HG03342 (cell line): ENCODE measurements around the gene NHLRC2.

Experiments used
- ATAC-seq: cut with Tn5 transposase; IDR thresholded peaks from one replicate; pipeline ENCODE4 v1.9.1; 2021; ENCODE audit warnings: mild to moderate bottlenecking, moderate library complexity; ENCODE audit not compliant: unreplicated experiment

NHLRC2 gene

DNA sequence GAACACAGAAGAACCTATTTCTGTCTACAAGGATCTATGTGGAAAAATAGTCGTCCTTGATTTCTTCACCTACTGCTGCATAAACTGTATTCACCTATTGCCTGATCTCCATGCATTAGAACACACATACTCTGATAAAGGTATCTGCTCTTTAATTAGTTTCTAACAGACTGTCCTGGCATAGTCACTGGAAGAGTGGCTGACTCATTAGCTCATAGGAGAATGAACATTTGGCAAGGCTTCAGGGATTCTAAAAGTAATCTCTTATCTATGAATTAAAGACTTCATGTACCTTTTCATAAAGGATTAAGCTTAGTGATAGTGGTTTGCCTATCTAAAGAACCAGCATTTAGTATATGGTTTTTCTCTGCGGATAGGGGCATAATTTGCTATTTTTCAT, 4.1 kb downstream of the NHLRC2 start:
- no peak for ATAC-seq

DNA sequence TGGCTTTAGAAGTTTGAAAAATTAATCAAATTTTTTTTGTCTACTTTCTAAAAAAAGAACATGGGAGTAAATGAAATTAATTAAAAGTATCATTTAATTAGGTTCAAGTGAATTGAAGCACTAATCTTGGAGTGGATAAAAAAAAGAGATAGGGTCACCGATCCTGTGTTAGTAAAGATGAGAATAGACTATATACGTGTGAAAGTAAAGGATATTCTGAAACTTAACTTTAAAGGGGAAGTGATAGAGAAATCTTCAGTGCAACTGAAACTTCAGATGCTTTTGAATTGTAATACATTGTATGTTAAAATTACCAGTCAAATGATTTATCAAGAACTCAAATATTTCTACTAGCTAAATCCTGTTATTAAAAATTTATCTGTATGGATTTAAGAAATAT, 4.8 kb downstream of the NHLRC2 start:
- peak; percentile 48 for ATAC-seq

DNA sequence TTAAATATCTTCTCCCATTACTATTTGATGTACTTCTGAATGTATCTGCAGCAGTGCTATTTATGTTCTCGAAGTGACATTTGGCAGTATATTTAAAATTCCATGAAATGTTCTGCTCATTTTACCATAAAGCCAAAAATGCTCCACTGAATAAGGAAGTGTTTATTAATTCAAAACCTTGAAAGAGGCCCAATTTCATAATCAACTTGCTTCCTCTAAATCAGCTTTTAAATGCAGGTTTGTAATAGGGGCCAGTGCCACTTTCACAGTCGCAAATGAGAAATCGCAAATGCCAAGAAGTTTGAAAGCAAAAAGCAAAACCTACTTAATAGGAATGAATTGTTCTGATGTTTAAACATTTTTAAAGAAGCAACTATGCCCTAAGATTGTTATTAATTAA, 11.4 kb downstream of the NHLRC2 start:
- no peak for ATAC-seq

DNA sequence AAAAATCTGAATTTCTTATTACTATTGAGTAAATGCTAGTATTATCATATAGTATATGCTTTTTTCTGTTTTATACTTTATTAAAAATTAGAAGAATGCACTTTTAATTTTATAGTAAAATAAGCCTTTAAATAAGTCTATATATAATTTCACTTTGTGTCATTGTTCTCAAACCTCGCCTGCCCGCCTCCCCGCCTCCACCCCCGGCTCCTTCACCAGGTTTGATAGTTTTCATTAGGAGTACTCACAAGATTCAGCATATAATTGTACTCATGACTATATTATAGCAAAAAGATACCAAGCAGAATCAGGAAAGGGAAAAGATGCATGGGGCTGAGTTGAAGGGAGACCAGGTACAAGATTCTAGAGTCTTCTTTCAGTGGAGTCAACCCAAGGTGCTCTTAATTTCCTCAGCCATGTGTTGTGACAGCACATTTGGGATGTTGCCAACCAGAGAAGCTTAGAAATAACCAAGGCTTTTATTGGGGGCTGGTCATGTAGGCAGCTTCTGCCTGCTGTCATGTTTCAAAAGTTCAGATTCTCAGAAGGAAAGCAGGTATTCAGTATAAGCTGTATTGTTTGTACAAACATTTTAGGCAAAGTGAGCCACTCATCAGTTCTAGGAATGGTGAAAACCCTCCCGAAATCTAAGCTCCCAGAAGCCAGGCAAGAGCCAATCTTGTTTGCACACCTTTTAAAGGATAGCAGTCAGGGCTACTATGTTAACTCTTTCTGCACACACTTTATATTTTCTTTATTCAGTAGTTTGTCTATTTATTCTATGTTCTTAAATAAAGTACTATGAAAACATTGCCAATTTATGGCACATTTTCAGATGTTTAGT, 12.3 kb downstream of the NHLRC2 start:
- ATAC-seq, result no peak

DNA sequence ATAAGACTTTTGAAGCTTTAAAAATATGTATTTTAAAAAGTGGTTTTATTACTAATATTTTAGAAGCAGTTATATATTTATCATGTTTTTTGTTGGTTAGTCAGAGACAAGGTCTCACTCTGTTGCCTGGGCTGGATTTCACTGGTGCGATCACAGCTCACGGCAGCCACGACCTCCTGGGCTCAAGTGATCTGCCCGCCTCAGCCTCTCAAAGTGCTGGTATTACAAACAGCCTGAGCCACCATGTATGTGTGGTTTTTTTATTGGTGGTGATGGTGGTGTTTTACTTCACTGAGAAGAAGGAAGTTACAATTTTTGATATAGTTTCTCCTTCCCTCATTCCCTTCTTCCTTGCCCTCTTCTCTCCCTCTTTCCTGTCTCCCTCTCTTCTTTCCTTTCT, 13.4 kb downstream of the NHLRC2 start:
- ATAC-seq, result no peak

DNA sequence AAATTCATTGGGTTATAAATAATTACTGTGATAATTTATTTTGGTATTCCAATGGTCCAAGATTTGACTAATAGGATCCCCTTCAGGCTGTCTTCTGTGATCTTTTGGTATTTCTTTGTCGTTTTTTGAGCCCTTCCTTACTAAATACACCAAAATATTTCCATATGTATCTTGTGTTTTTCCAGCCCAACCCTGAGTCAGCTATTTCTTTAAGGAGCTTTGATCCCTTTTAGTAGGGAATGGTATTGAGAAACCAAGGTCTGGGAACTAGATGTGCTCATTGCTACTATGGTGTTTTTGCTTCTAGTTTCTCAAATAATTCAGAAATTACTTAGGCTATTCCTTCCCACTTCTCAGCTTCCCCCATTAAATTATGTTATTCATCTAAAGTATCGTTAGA, 15.3 kb downstream of the NHLRC2 start:
- no peak for ATAC-seq

DNA sequence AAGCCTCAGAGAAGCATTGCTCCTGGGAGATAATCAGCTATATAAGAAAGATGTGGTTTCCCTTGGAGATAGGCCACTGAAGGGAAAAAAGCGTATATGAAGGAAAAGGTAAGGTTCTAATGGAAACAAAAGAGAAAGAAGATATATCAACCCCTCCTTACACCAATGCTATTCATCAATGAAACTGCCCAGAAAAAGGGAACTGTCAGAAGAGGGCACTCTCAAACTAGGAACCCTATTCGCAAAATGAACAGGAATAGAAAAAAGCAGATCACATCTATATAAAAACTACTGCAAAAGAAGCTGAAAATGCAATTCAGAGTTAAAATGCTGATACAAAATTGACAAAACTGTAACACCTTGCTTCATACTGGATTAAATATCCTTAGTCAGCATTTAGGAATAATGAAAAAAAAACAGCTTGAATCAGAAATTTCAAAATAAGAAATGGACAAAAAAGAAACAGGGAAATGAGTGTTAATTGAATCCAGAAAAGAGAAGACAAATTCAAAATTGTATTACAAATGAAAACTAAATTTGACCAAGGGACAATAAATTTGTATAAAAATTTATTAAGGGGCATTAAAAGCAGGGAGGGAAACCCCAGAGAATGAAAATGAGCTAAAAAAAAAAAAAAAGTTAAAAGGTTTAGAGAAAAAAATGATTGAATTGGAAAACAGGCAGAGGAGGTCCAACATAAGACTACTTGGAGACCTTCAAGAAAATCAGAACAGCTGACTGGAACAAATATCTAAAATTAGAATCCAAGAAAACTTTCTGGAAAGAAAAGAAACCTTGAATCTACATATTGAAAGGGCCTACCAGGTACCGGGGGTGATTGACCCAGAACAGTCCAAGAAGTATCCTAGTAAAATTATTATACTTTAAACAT, 17.9 kb downstream of the NHLRC2 start:
- ATAC-seq, result no peak

DNA sequence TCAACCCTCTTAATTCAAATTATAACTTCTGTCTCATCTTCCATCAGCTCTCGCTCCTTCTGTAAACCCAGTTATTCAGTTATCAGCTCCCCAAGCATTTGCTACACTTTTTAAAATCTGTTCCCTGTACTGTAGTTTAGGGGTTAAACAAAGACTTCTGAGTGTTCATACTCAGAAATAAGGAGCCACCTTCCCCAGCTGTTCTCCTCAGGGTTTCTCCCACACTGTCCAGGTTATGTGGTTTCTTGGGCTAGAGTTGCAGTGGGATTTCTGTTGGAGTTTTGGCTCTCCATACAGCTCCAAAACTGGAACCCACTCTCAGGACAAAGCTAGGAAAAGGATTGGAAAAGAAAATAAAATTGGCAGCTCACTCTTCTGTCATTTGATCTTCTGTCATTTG, 20.8 kb downstream of the NHLRC2 start:
- no peak for ATAC-seq

DNA sequence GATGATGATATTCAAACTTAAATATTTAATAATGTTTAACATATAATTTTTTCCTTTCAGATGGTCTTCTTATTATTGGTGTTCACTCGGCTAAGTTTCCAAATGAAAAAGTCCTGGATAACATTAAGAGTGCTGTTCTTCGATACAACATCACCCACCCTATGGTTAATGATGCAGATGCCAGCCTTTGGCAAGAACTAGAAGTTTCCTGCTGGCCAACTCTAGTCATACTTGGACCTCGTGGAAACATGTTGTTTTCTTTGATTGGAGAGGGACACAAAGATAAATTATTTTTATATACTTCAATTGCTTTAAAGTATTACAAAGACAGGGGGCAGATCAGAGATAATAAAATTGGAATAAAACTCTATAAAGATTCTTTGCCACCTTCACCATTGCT, 22.0 kb downstream of the NHLRC2 start:
- no peak for ATAC-seq

DNA sequence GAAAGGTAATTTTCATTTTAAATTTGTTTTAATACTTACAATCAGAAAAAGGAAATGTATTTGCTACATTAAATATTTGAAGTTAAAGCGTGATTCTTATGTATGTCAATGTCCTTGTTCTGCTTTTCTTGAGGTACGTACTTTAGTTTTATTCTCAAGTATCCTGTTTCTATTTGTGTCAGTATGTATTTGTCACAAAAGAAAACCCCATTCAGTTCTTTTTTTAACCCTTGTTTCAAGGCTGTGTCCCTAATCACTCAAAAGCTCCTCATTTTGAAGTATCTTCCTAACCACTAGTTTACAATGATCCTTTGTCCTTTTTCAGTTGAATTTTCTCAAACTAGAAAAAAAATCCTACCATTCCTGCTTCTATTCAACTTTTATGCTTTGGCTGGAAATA, 25.2 kb downstream of the NHLRC2 start:
- peak; percentile 81 for ATAC-seq

DNA sequence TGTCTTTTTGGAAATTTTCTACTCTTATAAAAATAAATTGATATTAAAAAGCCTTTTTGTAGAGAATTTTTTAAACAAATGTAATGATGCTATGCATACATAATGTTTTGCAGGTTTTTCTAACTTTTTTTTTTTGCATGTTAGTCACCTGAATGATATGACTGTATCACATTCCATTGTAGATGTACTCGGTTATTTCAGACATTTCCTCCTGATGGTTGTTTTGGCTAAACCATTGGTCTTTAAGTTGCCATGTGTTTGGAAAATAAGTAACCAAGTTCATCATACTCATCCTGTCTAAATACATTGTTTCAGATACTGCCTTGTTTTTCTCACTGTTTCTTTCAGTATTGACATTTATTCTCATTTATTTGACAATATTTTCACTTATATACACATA, 25.8 kb downstream of the NHLRC2 start:
- ATAC-seq, result peak; percentile 32

DNA sequence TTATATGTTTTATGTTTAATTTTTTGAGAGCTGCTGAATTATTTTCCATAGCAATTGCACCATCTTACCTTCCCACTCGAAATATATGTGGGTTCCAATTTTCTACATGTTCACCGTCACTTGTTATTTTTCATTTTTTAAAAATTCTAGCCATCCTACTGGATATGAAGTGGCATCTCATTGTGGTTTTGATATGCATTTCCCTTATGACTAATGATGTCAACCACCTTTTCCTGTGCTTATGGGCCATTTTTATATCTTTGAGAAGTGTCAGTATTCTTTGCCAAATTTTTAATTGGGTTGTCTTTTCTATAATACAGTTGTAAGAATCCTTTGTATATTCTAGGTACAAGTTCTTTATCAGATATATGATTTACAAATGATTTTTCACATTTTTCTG, 27.8 kb downstream of the NHLRC2 start:
- no peak for ATAC-seq

DNA sequence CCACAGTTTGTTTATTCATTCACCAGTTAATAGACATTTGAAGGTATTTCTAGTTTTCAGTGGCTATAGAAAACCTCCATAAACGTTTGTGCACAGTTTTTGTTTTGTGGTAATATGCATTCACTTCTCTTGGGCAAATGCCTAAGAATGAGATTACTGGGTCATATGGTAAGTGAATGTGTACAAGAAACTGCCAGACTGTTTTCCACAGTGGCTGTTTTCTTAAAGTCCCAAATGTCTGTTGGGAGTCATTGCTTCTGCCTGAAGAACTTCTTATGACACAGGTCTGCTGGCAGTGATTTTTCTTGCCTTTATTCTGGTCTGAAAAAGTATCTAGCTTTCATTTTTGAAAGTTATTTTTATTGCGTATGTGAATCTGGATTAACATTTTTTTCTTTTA, 35.5 kb downstream of the NHLRC2 start:
- no peak for ATAC-seq

DNA sequence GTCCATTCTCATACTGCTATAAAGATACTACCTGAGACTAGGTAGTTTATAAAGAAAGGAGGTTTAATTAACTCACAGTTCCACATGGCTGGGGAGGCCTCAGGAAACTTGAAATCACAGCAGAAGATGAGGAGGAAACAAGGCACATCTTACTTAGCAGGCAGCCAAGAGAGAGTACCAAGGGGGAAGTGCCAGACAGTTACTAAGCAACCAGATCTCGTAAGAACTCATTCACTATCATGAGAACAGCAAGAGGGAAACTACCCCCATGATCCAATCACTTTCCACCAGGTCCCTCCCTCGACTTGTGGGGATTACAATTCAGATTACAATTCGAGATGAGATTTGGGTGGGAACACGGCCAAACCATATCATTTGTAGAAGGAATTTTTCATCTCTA, 36.3 kb downstream of the NHLRC2 start:
- no peak for ATAC-seq

DNA sequence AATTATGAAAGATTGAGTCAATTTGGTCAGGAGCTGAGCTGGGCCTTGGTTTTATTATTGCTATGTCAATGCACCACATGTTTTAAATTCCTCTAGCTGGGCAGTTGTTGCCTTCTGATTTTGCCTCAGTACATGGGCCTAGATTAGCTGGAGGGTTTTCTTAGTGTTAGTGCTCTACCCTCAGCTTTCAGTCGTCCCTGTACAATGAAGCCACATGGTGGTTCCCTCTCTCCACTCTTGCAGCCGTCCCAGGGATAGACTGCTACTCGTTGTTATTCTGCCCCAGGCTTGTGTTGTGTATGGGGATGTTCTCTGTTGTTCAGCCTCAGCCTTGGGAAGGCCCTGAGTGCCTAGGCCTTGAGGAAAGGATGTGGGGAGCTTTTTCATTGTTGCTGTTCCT, 37.0 kb downstream of the NHLRC2 start:
- no peak for ATAC-seq

DNA sequence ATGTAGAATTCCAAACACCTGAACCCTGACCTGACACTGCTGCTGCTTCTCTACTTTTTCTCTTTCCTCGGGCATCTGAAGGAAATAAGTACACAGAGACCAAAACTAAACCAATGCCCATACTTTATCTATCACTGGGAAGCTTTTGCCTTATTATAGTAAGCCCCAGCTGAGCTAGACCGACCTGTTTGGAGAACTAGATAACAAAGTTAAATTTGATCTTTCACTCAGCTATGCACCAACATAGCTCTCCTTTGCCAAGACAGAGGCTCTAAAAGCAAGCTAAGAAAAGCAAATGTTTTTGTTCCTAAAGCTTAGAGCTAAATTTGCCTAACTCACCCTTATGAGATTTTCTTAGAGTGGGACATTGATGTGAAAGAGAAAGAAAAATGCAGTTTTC, 39.1 kb downstream of the NHLRC2 start:
- ATAC-seq, result no peak

DNA sequence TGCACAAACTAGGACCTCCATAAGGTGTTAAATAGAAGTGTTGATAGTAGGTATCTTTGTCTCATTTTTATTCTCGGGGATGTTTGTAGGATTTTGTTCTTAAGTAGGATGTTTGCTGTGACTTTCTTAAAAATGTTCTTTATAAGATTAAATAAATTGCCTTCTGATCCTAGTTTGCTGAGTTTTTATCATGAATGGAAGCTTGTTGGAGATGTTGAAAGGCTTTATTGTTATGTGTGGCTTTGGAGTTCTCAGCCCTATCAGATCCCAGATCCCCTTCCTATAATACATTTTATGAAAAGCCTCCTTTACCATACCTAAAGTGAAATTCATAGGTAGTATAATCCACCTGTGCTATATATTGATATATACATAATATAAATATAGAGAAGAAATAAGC, 40.1 kb downstream of the NHLRC2 start:
- ATAC-seq, result no peak

DNA sequence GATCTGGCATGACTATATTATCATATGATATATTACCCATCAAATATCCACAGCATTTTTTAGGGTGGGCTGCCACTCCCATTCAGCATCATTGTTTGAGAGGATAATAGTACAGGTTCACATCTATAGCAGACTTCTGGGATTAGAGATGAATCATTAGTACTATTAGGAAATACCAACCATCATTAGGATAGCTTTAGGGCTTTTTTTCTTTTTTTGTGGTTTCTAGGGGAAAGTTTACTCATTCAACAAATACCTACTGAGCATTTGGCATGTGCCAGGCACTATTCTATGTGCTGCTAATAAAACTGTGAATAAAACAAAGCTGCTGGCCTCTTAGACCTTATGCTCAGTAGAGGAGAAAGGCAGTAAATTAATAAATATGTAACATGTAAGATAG, 40.6 kb downstream of the NHLRC2 start:
- ATAC-seq, result no peak

DNA sequence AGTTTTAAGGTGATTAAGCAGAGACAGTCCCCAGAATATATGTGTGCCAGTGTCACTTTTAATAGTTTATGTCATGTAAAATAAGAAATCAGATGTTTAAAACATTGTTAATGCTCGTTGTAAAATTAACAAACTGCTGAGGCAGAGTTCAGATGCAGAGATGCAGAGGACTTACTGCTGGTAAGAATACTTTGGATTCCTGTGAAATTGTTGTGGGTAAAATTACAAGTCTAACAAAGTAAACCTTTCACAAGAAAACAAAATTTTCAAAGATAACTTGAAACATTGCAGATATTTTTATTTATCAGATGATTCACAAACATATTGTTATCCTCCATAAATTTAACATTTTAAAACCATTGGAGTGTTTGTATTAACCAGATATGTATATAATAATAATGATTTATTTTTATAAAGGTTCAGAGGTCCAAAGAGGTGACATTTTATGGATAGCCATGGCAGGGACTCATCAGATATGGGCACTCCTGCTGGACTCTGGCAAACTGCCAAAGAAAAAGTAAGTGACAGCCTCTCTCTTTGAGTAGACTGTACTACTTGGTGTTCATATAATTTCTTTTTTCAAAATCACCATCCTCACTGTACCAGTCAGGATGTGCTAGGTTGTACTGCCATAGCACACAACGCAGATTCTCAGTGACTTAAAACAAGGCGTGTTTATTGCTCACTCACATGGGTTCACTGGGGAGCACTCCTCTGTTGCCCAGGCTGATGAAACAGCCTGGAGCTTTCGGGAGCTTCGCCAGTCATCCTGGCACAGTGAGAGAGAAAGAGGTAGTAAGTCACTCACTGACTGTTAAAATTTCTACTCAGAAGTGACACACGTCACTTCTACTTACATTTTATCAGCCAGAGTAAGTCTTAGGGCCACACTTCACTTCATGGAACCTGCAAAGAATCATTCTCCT, 43.5 kb downstream of the NHLRC2 start:
- no peak for ATAC-seq

DNA sequence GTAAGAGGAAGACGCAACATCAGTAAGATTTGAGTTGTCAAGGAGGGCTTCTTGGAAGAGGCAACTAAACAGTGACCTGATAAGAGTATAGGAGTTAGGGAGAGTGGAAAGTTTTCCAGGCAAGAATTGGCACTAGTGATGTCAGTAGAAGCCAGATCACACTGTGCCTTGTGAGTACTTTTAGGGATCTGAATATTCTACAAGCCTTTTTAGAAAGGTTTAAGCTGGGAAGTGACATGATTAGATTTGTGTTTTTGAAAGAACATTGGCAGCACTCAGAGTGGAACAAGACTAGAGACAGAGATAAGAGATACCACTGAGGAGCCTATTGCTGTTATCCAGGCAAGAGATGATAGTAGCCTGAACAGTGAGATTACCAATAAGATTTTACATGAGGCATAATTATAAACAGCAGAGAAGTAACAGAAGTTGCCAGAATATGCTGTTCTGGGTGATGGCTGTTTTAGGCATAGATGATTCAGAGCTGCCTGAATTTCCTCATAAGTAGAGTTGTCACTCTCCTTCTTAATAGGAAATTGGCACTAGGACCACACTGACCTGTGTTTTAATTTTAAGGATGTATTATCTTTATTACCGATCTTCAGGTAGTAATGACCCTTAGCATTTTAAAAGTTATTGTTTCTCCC, 45.6 kb downstream of the NHLRC2 start:
- no peak for ATAC-seq

DNA sequence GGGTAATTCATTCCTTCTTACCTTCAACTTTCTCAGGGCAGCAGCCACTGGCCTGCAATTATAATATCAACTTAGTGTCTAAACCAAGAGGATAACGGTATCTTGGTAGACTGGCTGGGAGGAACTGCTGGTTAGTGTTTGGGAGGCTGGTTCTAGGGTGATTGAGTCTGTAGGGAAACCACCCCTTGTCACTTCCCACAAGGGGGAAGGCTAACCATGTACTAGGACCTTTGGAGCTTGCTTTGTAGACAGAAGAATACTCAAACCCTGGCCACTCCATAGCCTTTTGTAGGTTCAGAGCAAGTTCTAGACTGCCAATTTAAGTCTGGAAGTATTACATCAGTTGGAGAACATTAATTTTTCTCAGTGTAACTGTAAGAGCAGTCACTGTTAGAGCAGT, 51.3 kb downstream of the NHLRC2 start:
- ATAC-seq, result no peak
